Activated CD4-positive, alpha-beta T cell treated with anti-CD3 and anti-CD28 coated beads for 36 hours (primary cell): ENCODE data around the gene CSTF1. TPM values are rescaled to one million over a fixed set of nuclear protein-coding genes. Genes with fewer than 3 reads are reported as not detected.

ENCODE experiments used
- ATAC-seq: fragments of 200-7000 bp; cut with Tn5 transposase; one replicate; pipeline ENCODE4 v1.10.0; 2021; ENCODE audit warnings: mild to moderate bottlenecking, moderate library complexity
- CTCF ChIA-PET: fragments of 350-600 bp; sonication (Branson Sonifier 250); formaldehyde crosslinking; loops from one replicate; lab custom pipeline; 2021; ENCODE audit warnings: antibody characterized with exemption; lab: Charles Lee
- POLR2A ChIA-PET: fragments of 350-600 bp; sonication (Branson Sonifier 250); formaldehyde crosslinking; loops from one replicate; lab custom pipeline; 2021; ENCODE audit warnings: antibody characterized with exemption, inconsistent platforms; lab: Charles Lee
- DNase-seq: peaks from one replicate; pipeline ENCODE4 v3.0.0-alpha.2; 2020
- H3K27ac Mint-ChIP-seq: one replicate; pipeline ENCODE4 v1.8.0; 2021; ENCODE audit warnings: mixed read lengths
- H3K27me3 Mint-ChIP-seq: one replicate; pipeline ENCODE4 v1.8.0; 2021; ENCODE audit warnings: mixed read lengths
- H3K36me3 Mint-ChIP-seq: one replicate; pipeline ENCODE4 v1.8.0; 2021; ENCODE audit warnings: low read depth, mixed read lengths
- H3K4me1 Mint-ChIP-seq: one replicate; pipeline ENCODE4 v1.8.0; 2021; ENCODE audit warnings: mixed read lengths
- H3K4me3 Mint-ChIP-seq: one replicate; pipeline ENCODE4 v1.8.0; 2021; ENCODE audit warnings: mild to moderate bottlenecking, moderate library complexity, mixed read lengths
- H3K9me3 Mint-ChIP-seq: one replicate; pipeline ENCODE4 v1.8.0; 2021; ENCODE audit warnings: low read depth, mixed read lengths
- intact Hi-C, 2 experiments: fragments of 100-400 bp; cut with DNase I in 1 of 2; cut with micrococcal nuclease in 1 of 2; formaldehyde crosslinking; loops; one replicate each; pipeline versions ENCODE4 v1.14.2 to v1.15.1; 2022 to 2024; cut with DNase I, micrococcal nuclease
- total RNA-seq, 2 experiments: library from RNA; stranded (reverse); gene quantifications; one replicate each; pipeline ENCODE4 v1.2.3, GENCODE V29; 2021

The CSTF1 gene
- total RNA-seq, result 10 to 100 TPM; 62.0 to 84.2 TPM

DNA sequence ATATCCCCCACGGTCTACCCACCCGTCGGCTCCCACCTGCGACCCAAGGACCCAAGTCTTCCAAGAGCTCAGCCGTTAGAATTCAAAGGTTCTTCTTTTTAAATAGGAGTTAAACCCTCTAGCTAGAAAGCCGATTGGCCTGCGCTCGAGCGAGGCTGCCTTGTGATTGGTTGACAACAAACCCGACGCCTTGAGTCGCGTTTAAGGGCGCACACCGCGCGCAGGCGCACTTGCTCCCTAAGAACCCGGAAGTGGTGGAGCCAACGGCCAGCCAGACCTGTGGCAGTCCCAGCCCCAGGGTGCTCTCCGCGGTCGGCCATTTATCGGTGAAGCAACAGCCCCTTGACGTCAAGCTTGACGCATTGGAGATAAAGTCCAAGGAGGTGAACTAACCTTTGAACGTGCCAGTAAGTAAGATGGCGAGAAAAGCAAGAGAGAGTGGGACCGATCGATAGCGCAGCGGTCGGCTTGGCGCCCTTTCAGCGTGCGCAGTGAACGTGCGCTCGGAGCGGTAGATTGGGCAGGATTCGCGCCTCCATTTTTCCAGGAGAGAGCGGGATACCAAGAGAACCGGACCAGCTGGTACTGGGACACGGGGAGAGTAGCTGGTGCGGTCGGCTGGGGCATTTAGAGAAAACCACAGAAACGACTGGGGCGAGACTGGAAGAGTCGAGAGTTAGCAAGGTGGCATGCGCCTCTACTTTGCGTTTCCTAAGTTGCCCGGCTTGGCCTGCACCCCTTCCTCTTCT is at the start of gene CSTF1, which contains the start of gene AURKA:
TSS of gene CSTF1 (plus strand) at position 514 of the 749 bp plus-strand sequence. CDS start 2,908 bp downstream, outside the sequence.
TSS of gene AURKA (minus strand) at position 84 of the 749 bp plus-strand sequence. CDS start 4,018 bp downstream, outside the sequence.
- intact Hi-C loops, result loop anchor here (1.0 kb wide), 4 partner anchors 8 to 76 kb away; partner anchors contain the start of genes RTF2 (in 2 of the 2) and FAM210B (in 1 of the 2)
- Mint-ChIP-seq H3K9me3 (no peaks in the 10 kb centered on the region), H3K4me1 (peaks cover 43% of the 10 kb centered on the region), H3K36me3 (peaks cover 60% of the 10 kb centered on the region), H3K4me3 (no peak within 1 kb of the TSS), H3K27ac (no peak within 1 kb of the TSS), H3K27me3 (no peaks in the 10 kb centered on the region)
- DNase-seq (peak; percentile 100), ATAC-seq (peak; percentile 90)
- ChIA-PET CTCF (interaction anchor here (0.7 to 1.9 kb wide), 8 partner anchors 19 to 93 kb away, joined by 3 to 6 read pairs (median 4); partner anchors contain the start of genes CASS4 and FAM210B), POLR2A (interaction anchor here (0.5 to 2.3 kb wide), 5 partner anchors 9 to 37 kb away, joined by 3 to 6 read pairs (median 3); partner anchors contain the start of genes CASS4 and FAM210B)

- Mint-ChIP-seq H3K27me3 (peaks cover 49% of the 10 kb centered on the region), H3K27ac (no peak overlapping the region), H3K4me1 (peaks cover 2% of the 10 kb centered on the region), H3K4me3 (no peak overlapping the region), H3K9me3 (no peaks in the 10 kb centered on the region), H3K36me3 (no peaks in the 10 kb centered on the region)
- ChIA-PET POLR2A (no interaction called here), CTCF (interaction anchor here (0.5 to 1.2 kb wide), 3 partner anchors 92 to 1690 kb away, joined by 3 to 4 read pairs (median 3); partner anchors contain the start of gene MC3R)
- ATAC-seq, result no peak
- no peak for DNase-seq
- intact Hi-C loops, result loop anchor here in 1 of 2 experiments (10.0 kb wide), 1 partner anchor 1698 kb away; no protein-coding TSS in a partner anchor
These were observed 49.7 kb upstream of the CSTF1 start for GRCh38 chr20:56342783-56343182.

- Mint-ChIP-seq H3K36me3 (no peaks in the 10 kb centered on the region), H3K27ac (no peak overlapping the region), H3K27me3 (peaks cover 49% of the 10 kb centered on the region), H3K4me1 (peaks cover 2% of the 10 kb centered on the region), H3K9me3 (no peaks in the 10 kb centered on the region), H3K4me3 (no peak overlapping the region)
- DNase-seq, result peak; percentile 77
- intact Hi-C loops, result loop anchor here (1.0 to 10.0 kb wide), 4 partner anchors 95 to 1699 kb away; partner anchors contain the start of gene MC3R (in 2 of the 2)
- POLR2A ChIA-PET, result no interaction called here
- peak; percentile 88 for ATAC-seq
- CTCF ChIA-PET, result interaction anchor here (0.6 to 1.3 kb wide), 11 partner anchors 10 to 1075 kb away, joined by 3 to 4 read pairs (median 3); partner anchors contain the start of gene MC3R
These were observed 48.5 kb upstream of the CSTF1 start for GRCh38 chr20:56343861-56344381.

- H3K4me3 Mint-ChIP-seq, result no peak overlapping the region
- DNase-seq (no peak), ATAC-seq (no peak)
- no peaks in the 10 kb centered on the region for H3K36me3 Mint-ChIP-seq
- no peak overlapping the region for H3K27ac Mint-ChIP-seq
- H3K9me3 Mint-ChIP-seq, result no peaks in the 10 kb centered on the region
- peaks cover 36% of the 10 kb centered on the region for H3K27me3 Mint-ChIP-seq
- ChIA-PET CTCF (no interaction called here), POLR2A (no interaction called here)
- peaks cover 2% of the 10 kb centered on the region for H3K4me1 Mint-ChIP-seq
- intact Hi-C loops, result loop anchor here (2.0 to 10.0 kb wide), 3 partner anchors 97 to 1701 kb away; partner anchors contain the start of gene MC3R (in 1 of the 2)
These were observed 46.5 kb upstream of the CSTF1 start for GRCh38 chr20:56345911-56346310.

GRCh38 chr20:56347628-56348304 is 44.7 kb upstream of the CSTF1 start:
- H3K27ac Mint-ChIP-seq, result no peak overlapping the region
- intact Hi-C loops, result loop anchor here in 1 of 2 experiments (10.0 kb wide), 1 partner anchor 1703 kb away; no protein-coding TSS in a partner anchor
- H3K27me3 Mint-ChIP-seq, result peaks cover 33% of the 10 kb centered on the region

GRCh38 chr20:56348305-56348693 is 44.1 kb upstream of the CSTF1 start:
- POLR2A ChIA-PET, result interaction anchor here (0.7 kb wide), 1 partner anchor 10 kb away, joined by 5 read pairs; the partner anchor contains the start of gene FAM210B
- CTCF ChIA-PET, result interaction anchor here (1.2 kb wide), 1 partner anchor 11 kb away, joined by 3 read pairs; no protein-coding TSS in a partner anchor
- intact Hi-C loops, result loop anchor here in 1 of 2 experiments (10.0 kb wide), 1 partner anchor 1703 kb away; no protein-coding TSS in a partner anchor
- Mint-ChIP-seq H3K4me3 (no peak overlapping the region), H3K4me1 (peaks cover 2% of the 10 kb centered on the region), H3K27me3 (peaks cover 32% of the 10 kb centered on the region), H3K27ac (no peak overlapping the region), H3K36me3 (no peaks in the 10 kb centered on the region), H3K9me3 (no peaks in the 10 kb centered on the region)
- no peak for DNase-seq
- no peak for ATAC-seq

More at GRCh38 chr20:56347628-56348304, 44.7 kb upstream of the CSTF1 start:
- Mint-ChIP-seq H3K4me3 (no peak overlapping the region), H3K9me3 (no peaks in the 10 kb centered on the region), H3K4me1 (peaks cover 2% of the 10 kb centered on the region), H3K36me3 (no peaks in the 10 kb centered on the region)
- ChIA-PET POLR2A (no interaction called here), CTCF (interaction anchor here (1.2 kb wide), 1 partner anchor 12 kb away, joined by 3 read pairs; no protein-coding TSS in a partner anchor)
- ATAC-seq (no peak), DNase-seq (no peak)

DNA sequence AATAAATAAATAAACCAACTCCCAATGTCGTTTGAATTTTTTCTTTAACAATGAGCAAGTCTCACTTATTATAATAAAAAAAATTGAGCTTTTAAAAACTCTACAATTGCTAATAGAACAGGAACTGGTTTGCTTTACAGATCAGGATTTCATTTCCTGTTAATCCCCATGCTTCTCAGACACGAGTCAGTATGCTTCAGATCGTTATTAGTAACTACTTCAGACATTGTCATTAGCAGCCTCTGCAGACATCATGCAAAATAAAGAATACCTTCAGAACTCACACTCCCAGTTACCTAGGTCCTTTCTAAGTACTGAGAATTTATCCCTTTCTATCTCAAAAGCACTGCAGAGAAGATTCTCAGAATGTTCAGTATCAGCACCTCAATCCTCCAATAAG is 43.7 kb upstream of the CSTF1 start:
- intact Hi-C loops, result loop anchor here in 1 of 2 experiments (10.0 kb wide), 1 partner anchor 1704 kb away; no protein-coding TSS in a partner anchor
- no peak for DNase-seq
- CTCF ChIA-PET, result interaction anchor here (1.2 kb wide), 1 partner anchor 11 kb away, joined by 3 read pairs; no protein-coding TSS in a partner anchor
- Mint-ChIP-seq H3K4me3 (no peak overlapping the region), H3K27ac (no peak overlapping the region), H3K9me3 (no peaks in the 10 kb centered on the region), H3K4me1 (peaks cover 2% of the 10 kb centered on the region), H3K27me3 (peaks cover 29% of the 10 kb centered on the region), H3K36me3 (no peaks in the 10 kb centered on the region)
- no peak for ATAC-seq
- POLR2A ChIA-PET, result interaction anchor here (0.7 kb wide), 1 partner anchor 10 kb away, joined by 5 read pairs; the partner anchor contains the start of gene FAM210B

- H3K27ac Mint-ChIP-seq, result no peak overlapping the region
- H3K36me3 Mint-ChIP-seq, result no peaks in the 10 kb centered on the region
- H3K4me1 Mint-ChIP-seq, result no peaks in the 10 kb centered on the region
- H3K9me3 Mint-ChIP-seq, result no peaks in the 10 kb centered on the region
- CTCF ChIA-PET, result interaction anchor here (1.0 kb wide), 1 partner anchor 8 kb away, joined by 3 read pairs; the partner anchor contains the start of gene FAM210B
- POLR2A ChIA-PET, result no interaction called here
- intact Hi-C loops, result no loop called here
- ATAC-seq (no peak), DNase-seq (no peak)
- H3K27me3 Mint-ChIP-seq, result peaks cover 16% of the 10 kb centered on the region
- H3K4me3 Mint-ChIP-seq, result no peak overlapping the region
These were observed 41.6 kb upstream of the CSTF1 start for GRCh38 chr20:56350842-56351241.

- ChIA-PET POLR2A (no interaction called here), CTCF (interaction anchor here (1.5 kb wide), 1 partner anchor 8 kb away, joined by 3 read pairs; no protein-coding TSS in a partner anchor)
- no peak for DNase-seq
- H3K4me3 Mint-ChIP-seq, result no peak overlapping the region
- H3K27me3 Mint-ChIP-seq, result peaks cover 10% of the 10 kb centered on the region
- no peak overlapping the region for H3K27ac Mint-ChIP-seq
- intact Hi-C loops, result no loop called here
- H3K4me1 Mint-ChIP-seq, result no peaks in the 10 kb centered on the region
- no peak for ATAC-seq
- H3K36me3 Mint-ChIP-seq, result no peaks in the 10 kb centered on the region
- no peaks in the 10 kb centered on the region for H3K9me3 Mint-ChIP-seq
These were observed 39.9 kb upstream of the CSTF1 start for GRCh38 chr20:56352345-56353055.

- Mint-ChIP-seq H3K9me3 (no peaks in the 10 kb centered on the region), H3K36me3 (no peaks in the 10 kb centered on the region), H3K27me3 (peaks cover 7% of the 10 kb centered on the region), H3K4me3 (no peak overlapping the region), H3K4me1 (peaks cover 3% of the 10 kb centered on the region), H3K27ac (no peak overlapping the region)
- ChIA-PET POLR2A (no interaction called here), CTCF (interaction anchor here (1.5 kb wide), 1 partner anchor 9 kb away, joined by 3 read pairs; no protein-coding TSS in a partner anchor)
- no peak for ATAC-seq
- intact Hi-C loops, result no loop called here
- no peak for DNase-seq
These were observed 39.1 kb upstream of the CSTF1 start for GRCh38 chr20:56353356-56353755.
